Mucosa of stomach (tissue), 1 donor: ENCODE measurements around the gene ABCE1.

Experiments
- H3K27me3 ChIP-seq: one replicate; pipeline ENCODE4 v1.7.0; 2013; ENCODE audit warnings: mild to moderate bottlenecking, low read length; ENCODE audit not compliant: control insufficient read depth, insufficient read depth
- H3K36me3 ChIP-seq: one replicate; pipeline ENCODE4 v1.7.0; 2013; ENCODE audit warnings: low read length; ENCODE audit not compliant: control insufficient read depth, insufficient read depth
- H3K4me1 ChIP-seq: one replicate; pipeline ENCODE4 v1.7.0; 2013; ENCODE audit warnings: mild to moderate bottlenecking, low read length; ENCODE audit not compliant: control insufficient read depth, insufficient read depth
- H3K4me3 ChIP-seq: one replicate; pipeline ENCODE4 v1.7.0; 2013; ENCODE audit warnings: low read length
- H3K9ac ChIP-seq: one replicate; pipeline ENCODE4 v1.7.0; 2013; ENCODE audit warnings: mild to moderate bottlenecking, low read length, moderate library complexity
- H3K9me3 ChIP-seq: one replicate; pipeline ENCODE4 v1.7.0; 2013; ENCODE audit warnings: mild to moderate bottlenecking, low read length, moderate library complexity; ENCODE audit not compliant: control insufficient read depth
- donor health status: Pancreatic carcinoma.

ABCE1 gene

GRCh38 chr4:145161549-145161948 is 63.4 kb downstream of the ABCE1 start:
- Histone ChIP-seq H3K4me3 (no peak overlapping the region), H3K27me3 (no peaks in the 10 kb centered on the region), H3K9me3 (no peaks in the 10 kb centered on the region), H3K4me1 (no peaks in the 10 kb centered on the region), H3K36me3 (no peaks in the 10 kb centered on the region), H3K9ac (no peak overlapping the region)

DNA sequence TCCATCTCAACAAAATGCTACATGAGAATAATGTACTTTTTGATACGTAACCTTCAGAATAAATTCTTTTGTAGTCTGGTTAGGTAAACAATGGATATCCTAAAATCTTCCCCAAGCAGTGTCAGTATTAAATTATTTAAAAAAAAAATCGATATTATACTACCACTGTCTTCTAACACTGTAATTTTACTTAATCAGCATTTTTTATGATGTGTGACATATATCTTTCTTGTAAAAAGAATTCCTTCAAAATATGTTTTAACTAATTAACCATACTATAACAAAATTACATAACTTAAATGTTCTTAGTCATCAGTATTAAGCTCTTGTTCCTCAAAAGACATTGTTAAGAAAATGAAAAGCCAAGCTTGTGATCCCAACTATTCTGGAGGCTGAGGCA is 69.8 kb downstream of the ABCE1 start:
- H3K4me3 ChIP-seq, result no peak overlapping the region
- no peak overlapping the region for H3K9ac ChIP-seq
- H3K36me3 ChIP-seq, result peaks cover 4% of the 10 kb centered on the region
- H3K4me1 ChIP-seq, result no peaks in the 10 kb centered on the region
- H3K9me3 ChIP-seq, result no peaks in the 10 kb centered on the region
- no peaks in the 10 kb centered on the region for H3K27me3 ChIP-seq

- Histone ChIP-seq H3K4me3 (no peak overlapping the region), H3K9ac (no peak overlapping the region), H3K9me3 (no peaks in the 10 kb centered on the region), H3K36me3 (peaks cover 4% of the 10 kb centered on the region), H3K4me1 (no peaks in the 10 kb centered on the region), H3K27me3 (no peaks in the 10 kb centered on the region)
These were observed 70.6 kb downstream of the ABCE1 start for GRCh38 chr4:145168581-145169187.

- no peaks in the 10 kb centered on the region for H3K4me1 ChIP-seq
- no peaks in the 10 kb centered on the region for H3K9me3 ChIP-seq
- H3K36me3 ChIP-seq, result peaks cover 4% of the 10 kb centered on the region
- no peak overlapping the region for H3K4me3 ChIP-seq
- H3K27me3 ChIP-seq, result no peaks in the 10 kb centered on the region
- H3K9ac ChIP-seq, result no peak overlapping the region
These were observed 72.1 kb downstream of the ABCE1 start for GRCh38 chr4:145170223-145170622.

- H3K9me3 ChIP-seq, result no peaks in the 10 kb centered on the region
- H3K9ac ChIP-seq, result no peak overlapping the region
- no peaks in the 10 kb centered on the region for H3K27me3 ChIP-seq
- H3K4me3 ChIP-seq, result no peak overlapping the region
- H3K4me1 ChIP-seq, result peaks cover 4% of the 10 kb centered on the region
- peaks cover 4% of the 10 kb centered on the region for H3K36me3 ChIP-seq
These were observed 73.8 kb downstream of the ABCE1 start for GRCh38 chr4:145171911-145172310.

DNA sequence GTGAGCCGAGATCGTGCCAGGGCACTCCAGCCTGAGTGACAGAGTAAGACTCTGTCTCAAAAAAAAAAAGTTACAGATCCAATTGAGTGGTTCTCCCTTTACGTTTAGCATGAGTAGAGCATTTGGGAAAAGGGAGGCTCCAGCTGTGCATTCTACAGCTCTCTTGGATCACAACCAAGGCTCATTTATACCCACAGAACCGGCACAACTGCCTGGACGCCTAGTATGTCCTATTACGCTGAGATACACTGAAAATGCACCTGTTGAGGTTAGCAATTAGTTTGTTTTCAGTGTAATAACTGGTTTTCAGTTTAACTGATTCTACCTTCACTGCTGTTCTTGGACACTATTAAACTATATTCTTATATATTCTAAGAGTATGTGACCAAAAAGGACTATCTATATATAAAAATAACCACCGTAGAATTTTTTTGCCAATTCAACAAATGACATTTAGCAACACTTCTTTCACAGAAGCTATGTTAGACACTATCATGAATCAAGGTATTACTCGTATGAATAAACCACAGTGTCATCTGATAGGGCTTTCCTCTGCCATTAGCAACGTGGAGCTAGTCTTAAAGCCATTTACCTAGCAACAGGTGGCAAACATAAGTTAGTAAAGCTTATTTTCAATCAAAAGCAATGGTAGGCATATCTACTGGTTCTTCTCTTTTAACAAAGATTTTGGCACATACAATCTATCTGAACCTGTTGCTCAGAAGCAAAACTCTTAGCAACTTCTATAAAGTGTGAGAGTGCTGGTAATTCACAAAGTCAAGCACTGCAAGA is 78.7 kb downstream of the ABCE1 start:
- Histone ChIP-seq H3K36me3 (no peaks in the 10 kb centered on the region), H3K9me3 (no peaks in the 10 kb centered on the region), H3K27me3 (no peaks in the 10 kb centered on the region), H3K4me3 (no peak overlapping the region), H3K9ac (no peak overlapping the region), H3K4me1 (peaks cover 18% of the 10 kb centered on the region)

DNA sequence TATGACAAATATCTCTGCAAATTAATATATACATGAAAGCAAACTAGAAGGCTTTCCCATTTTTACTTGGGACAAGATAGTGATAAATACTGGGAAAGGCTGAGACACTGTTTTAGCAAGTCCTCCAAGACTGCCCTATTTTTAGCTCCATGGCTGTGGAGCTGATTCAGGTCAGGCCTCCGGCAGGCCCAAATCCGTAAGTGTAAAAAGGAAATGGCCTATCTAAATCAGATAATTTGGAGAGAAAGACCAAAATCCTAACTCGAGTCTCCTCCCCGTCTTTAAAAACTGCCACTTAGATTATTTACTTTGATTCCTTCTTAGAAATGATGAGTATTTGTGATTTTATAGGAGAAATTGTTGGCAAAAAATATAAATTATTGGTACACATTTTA is 79.4 kb downstream of the ABCE1 start:
- H3K9me3 ChIP-seq, result no peaks in the 10 kb centered on the region
- H3K36me3 ChIP-seq, result no peaks in the 10 kb centered on the region
- no peak overlapping the region for H3K9ac ChIP-seq
- no peaks in the 10 kb centered on the region for H3K27me3 ChIP-seq
- peaks cover 18% of the 10 kb centered on the region for H3K4me1 ChIP-seq
- peak overlapping the region; percentile 79 for H3K4me3 ChIP-seq

GRCh38 chr4:145177906-145178538 is 79.9 kb downstream of the ABCE1 start:
- no peaks in the 10 kb centered on the region for H3K27me3 ChIP-seq
- H3K4me1 ChIP-seq, result peaks cover 18% of the 10 kb centered on the region
- H3K4me3 ChIP-seq, result peak overlapping the region; percentile 79
- no peaks in the 10 kb centered on the region for H3K9me3 ChIP-seq
- peak overlapping the region; percentile 87 for H3K9ac ChIP-seq
- no peaks in the 10 kb centered on the region for H3K36me3 ChIP-seq

- Histone ChIP-seq H3K9me3 (no peaks in the 10 kb centered on the region), H3K27me3 (no peaks in the 10 kb centered on the region), H3K9ac (peak overlapping the region; percentile 87), H3K36me3 (no peaks in the 10 kb centered on the region), H3K4me3 (peak overlapping the region; percentile 79), H3K4me1 (peaks cover 18% of the 10 kb centered on the region)
These were observed 80.7 kb downstream of the ABCE1 start for GRCh38 chr4:145178740-145179280.
